LNCAP (cell line): Measurements from ENCODE around the gene TRAF6.

Experiments used
- CTCF ChIP-seq: fragments of 450-650 bp; IDR thresholded peaks from 2 replicates; pipeline ENCODE4 v1.5.1; 2017; ENCODE audit warnings: mild to moderate bottlenecking

TRAF6 gene

GRCh38 chr11:36507824-36508489 lies 2.1 kb downstream of the TRAF6 start:
- no peak for TF ChIP-seq CTCF

- no peak for TF ChIP-seq CTCF
Measured at GRCh38 chr11:36501236-36501635, 8.8 kb downstream of the TRAF6 start.

DNA sequence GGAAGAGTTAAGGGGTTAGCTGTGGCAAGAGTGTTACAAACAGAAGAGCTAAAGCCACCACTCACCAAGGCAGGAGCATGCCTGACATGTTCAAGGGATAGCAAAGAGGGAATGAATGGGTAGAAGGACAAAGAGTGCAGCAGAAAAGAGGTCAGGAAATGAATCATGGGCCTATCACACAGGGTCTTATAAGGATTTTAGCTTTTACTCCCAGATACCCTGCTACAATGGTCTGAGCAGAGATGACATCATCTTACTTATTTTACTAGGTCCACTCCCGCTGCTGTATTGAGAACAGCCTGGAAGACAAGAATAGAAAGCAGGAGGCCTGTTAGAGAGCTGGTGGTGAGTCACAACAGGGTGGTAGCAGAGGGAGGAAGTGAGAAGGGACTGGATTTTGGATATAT lies 9.8 kb downstream of the TRAF6 start:
- TF ChIP-seq CTCF = no peak

- TF ChIP-seq CTCF = no peak
Measured at GRCh38 chr11:36499315-36499714, 10.8 kb downstream of the TRAF6 start.

GRCh38 chr11:36498721-36499120 lies 11.4 kb downstream of the TRAF6 start:
- TF ChIP-seq CTCF = no peak

- no peak for TF ChIP-seq CTCF
Measured at GRCh38 chr11:36493332-36493731, 16.7 kb downstream of the TRAF6 start.

DNA sequence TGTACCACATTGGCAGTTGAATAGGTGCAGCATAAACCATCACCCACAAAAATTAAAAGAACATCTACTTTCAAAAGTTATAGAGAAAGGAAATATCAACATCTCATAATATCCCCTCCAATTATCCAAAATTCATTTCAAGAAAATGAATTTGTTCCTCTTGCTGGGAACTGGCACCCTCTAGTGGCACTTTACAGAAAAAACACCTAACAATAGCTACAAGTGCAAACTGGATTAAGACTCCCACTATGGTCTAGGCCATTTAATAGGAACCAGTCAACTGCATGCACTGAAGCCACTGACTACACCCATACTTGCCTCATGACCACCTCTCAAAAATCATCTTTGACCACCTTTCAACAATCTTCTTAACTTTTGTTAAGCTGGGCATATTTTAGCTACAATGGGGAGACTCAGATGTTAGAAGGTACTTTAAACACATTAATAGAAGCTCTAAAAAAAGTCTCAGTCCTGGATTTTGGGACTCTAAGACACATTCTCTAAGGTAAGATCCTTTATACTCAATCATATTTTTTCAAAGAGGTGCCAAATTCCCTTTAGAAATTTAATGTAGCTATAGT lies 17.3 kb downstream of the TRAF6 start:
- TF ChIP-seq CTCF = peak; percentile 85
